ENCODE results near the gene PTMA. TPM values are rescaled to one million over a fixed set of nuclear protein-coding genes. Genes with fewer than 3 reads are reported as not detected.

The PTMA gene
- total RNA-seq, 1 experiment from 2014 or later: 713 TPM

DNA sequence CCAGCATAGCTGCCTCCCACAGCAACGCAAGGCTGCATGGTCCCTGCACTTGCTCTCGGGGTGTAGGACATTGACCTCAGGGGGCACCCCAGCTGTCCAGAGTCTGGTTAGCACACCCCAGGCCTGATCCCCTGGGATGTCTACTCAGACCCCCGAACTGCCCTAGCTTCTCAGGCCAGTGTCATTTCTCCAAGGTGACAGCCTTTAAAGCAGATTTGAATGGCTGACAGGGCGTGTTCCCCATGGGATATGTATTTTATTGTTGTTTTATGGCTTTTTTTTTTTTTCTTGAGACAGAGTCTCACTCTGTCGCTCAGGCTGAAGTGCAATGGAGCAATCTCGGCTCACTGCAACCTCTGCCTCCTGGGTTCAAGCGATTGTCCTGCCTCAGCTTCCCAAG is 40.8 kb upstream of the PTMA start:
- no TSS peak for BruUV-seq (replicated peaks)
- Mint-ChIP-seq H3K4me1 (ENCODE audit: insufficient read depth, unreplicated experiment) (no peaks in the 10 kb centered on the region), H3K36me3 (ENCODE audit: insufficient read depth, unreplicated experiment) (no peaks in the 10 kb centered on the region), H3K4me3 (ENCODE audit: unreplicated experiment) (no peak overlapping the region), H3K27me3 (ENCODE audit: insufficient read depth, unreplicated experiment) (no peaks in the 10 kb centered on the region), H3K9me3 (ENCODE audit: unreplicated experiment) (no peaks in the 10 kb centered on the region), H3K27ac (ENCODE audit: low read depth, unreplicated experiment) (no peak overlapping the region)
- ChIA-PET CTCF (interaction anchor here (0.5 to 4.1 kb wide), 8 partner anchors 8 to 55 kb away, joined by 3 to 34 read pairs (median 6); no protein-coding TSS in a partner anchor), POLR2A (interaction anchor here (0.6 to 3.1 kb wide), 5 partner anchors 25 to 56 kb away, joined by 3 to 17 read pairs (median 4); partner anchors contain the start of gene PTMA)
- TF ChIP-seq, protein P1, sequence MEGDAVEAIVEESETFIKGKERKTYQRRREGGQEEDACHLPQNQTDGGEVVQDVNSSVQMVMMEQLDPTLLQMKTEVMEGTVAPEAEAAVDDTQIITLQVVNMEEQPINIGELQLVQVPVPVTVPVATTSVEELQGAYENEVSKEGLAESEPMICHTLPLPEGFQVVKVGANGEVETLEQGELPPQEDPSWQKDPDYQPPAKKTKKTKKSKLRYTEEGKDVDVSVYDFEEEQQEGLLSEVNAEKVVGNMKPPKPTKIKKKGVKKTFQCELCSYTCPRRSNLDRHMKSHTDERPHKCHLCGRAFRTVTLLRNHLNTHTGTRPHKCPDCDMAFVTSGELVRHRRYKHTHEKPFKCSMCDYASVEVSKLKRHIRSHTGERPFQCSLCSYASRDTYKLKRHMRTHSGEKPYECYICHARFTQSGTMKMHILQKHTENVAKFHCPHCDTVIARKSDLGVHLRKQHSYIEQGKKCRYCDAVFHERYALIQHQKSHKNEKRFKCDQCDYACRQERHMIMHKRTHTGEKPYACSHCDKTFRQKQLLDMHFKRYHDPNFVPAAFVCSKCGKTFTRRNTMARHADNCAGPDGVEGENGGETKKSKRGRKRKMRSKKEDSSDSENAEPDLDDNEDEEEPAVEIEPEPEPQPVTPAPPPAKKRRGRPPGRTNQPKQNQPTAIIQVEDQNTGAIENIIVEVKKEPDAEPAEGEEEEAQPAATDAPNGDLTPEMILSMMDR (IDR thresholded peaks at IDR 0.05; ENCODE audit: unreplicated experiment): no peak
- intact Hi-C loops (cut with micrococcal nuclease): no loop called here
- DNase-seq (ENCODE audit: unreplicated experiment): no peak

GRCh38 chr2:231668981-231669380 is 39.3 kb upstream of the PTMA start:
- ChIA-PET POLR2A (interaction anchor here (0.8 kb wide), 1 partner anchor 112 kb away, joined by 3 read pairs; the partner anchor contains the start of gene PDE6D), CTCF (interaction anchor here (0.9 to 3.9 kb wide), 3 partner anchors 8 to 56 kb away, joined by 3 to 20 read pairs (median 4); no protein-coding TSS in a partner anchor)
- no TSS peak for BruUV-seq (replicated peaks)
- Mint-ChIP-seq H3K36me3 (ENCODE audit: insufficient read depth, unreplicated experiment) (no peaks in the 10 kb centered on the region), H3K4me1 (ENCODE audit: insufficient read depth, unreplicated experiment) (peaks cover 5% of the 10 kb centered on the region), H3K27ac (ENCODE audit: low read depth, unreplicated experiment) (no peak overlapping the region), H3K4me3 (ENCODE audit: unreplicated experiment) (no peak overlapping the region), H3K9me3 (ENCODE audit: unreplicated experiment) (no peaks in the 10 kb centered on the region), H3K27me3 (ENCODE audit: insufficient read depth, unreplicated experiment) (no peaks in the 10 kb centered on the region)
- no peak for DNase-seq (ENCODE audit: unreplicated experiment)
- intact Hi-C loops (cut with micrococcal nuclease): no loop called here
- TF ChIP-seq, protein P1 (IDR thresholded peaks at IDR 0.05; ENCODE audit: unreplicated experiment): no peak

- BruUV-seq (replicated peaks): no TSS peak
- H3K27ac Mint-ChIP-seq (ENCODE audit: low read depth, unreplicated experiment): no peak overlapping the region
- no peak overlapping the region for H3K4me3 Mint-ChIP-seq (ENCODE audit: unreplicated experiment)
- no peaks in the 10 kb centered on the region for H3K27me3 Mint-ChIP-seq (ENCODE audit: insufficient read depth, unreplicated experiment)
- TF ChIP-seq, protein P1 (IDR thresholded peaks at IDR 0.05; ENCODE audit: unreplicated experiment): no peak
- H3K36me3 Mint-ChIP-seq (ENCODE audit: insufficient read depth, unreplicated experiment): no peaks in the 10 kb centered on the region
- peaks cover 14% of the 10 kb centered on the region for H3K4me1 Mint-ChIP-seq (ENCODE audit: insufficient read depth, unreplicated experiment)
- POLR2A ChIA-PET: interaction anchor here (0.6 to 7.2 kb wide), 4 partner anchors 21 to 59 kb away, joined by 3 to 73 read pairs (median 6); partner anchors contain the start of gene PTMA
- no peaks in the 10 kb centered on the region for H3K9me3 Mint-ChIP-seq (ENCODE audit: unreplicated experiment)
- intact Hi-C loops (cut with micrococcal nuclease): no loop called here
- no peak for DNase-seq (ENCODE audit: unreplicated experiment)
- CTCF ChIA-PET: interaction anchor here (0.7 to 9.8 kb wide), 7 partner anchors 11 to 114 kb away, joined by 3 to 352 read pairs (median 123); partner anchors contain the start of gene PTMA
Observed at GRCh38 chr2:231671270-231672050, 36.9 kb upstream of the PTMA start.

GRCh38 chr2:231672617-231673347 is 35.5 kb upstream of the PTMA start:
- Mint-ChIP-seq H3K36me3 (ENCODE audit: insufficient read depth, unreplicated experiment) (no peaks in the 10 kb centered on the region), H3K9me3 (ENCODE audit: unreplicated experiment) (no peaks in the 10 kb centered on the region), H3K27me3 (ENCODE audit: insufficient read depth, unreplicated experiment) (no peaks in the 10 kb centered on the region), H3K4me3 (ENCODE audit: unreplicated experiment) (no peak overlapping the region), H3K27ac (ENCODE audit: low read depth, unreplicated experiment) (peak overlapping the region; percentile 69), H3K4me1 (ENCODE audit: insufficient read depth, unreplicated experiment) (peaks cover 17% of the 10 kb centered on the region)
- BruUV-seq (replicated peaks): no TSS peak
- TF ChIP-seq, protein P1 (IDR thresholded peaks at IDR 0.05; ENCODE audit: unreplicated experiment): no peak
- POLR2A ChIA-PET: interaction anchor here (0.5 to 7.2 kb wide), 12 partner anchors 22 to 116 kb away, joined by 3 to 73 read pairs (median 4); partner anchors contain the start of gene PTMA
- CTCF ChIA-PET: interaction anchor here (0.5 to 9.8 kb wide), 16 partner anchors 12 to 1539 kb away, joined by 3 to 352 read pairs (median 6); partner anchors contain the start of gene PTMA
- intact Hi-C loops (cut with micrococcal nuclease): no loop called here
- DNase-seq (ENCODE audit: unreplicated experiment): peak; percentile 53

Measured in MCF 10A (cell line).